Hepatocyte (in vitro differentiated cells): ENCODE results near the gene KCTD13.

ENCODE experiments used
- EZH2 ChIP-seq: fragments of 200-600 bp; sonication (generic); IDR thresholded peaks from 2 replicates; pipeline ENCODE4 v1.6.1; 2016; ENCODE audit warnings: antibody characterized with exemption, mild to moderate bottlenecking, borderline replicate concordance
- EZH2phosphoT487 ChIP-seq: fragments of 200-600 bp; sonication (generic); IDR thresholded peaks from one replicate; pipeline ENCODE4 v1.6.1; 2018; ENCODE audit warnings: antibody characterized with exemption, mild to moderate bottlenecking, low read depth, moderate library complexity; ENCODE audit not compliant: unreplicated experiment, severe bottlenecking
- TF ChIP-seq, protein P1 (sequence below): fragments of 200-600 bp; sonication (generic); IDR thresholded peaks from 2 replicates; pipeline ENCODE4 v1.5.1; 2016; ENCODE audit warnings: antibody characterized with exemption, mild to moderate bottlenecking; ENCODE audit not compliant: poor library complexity

DNA sequence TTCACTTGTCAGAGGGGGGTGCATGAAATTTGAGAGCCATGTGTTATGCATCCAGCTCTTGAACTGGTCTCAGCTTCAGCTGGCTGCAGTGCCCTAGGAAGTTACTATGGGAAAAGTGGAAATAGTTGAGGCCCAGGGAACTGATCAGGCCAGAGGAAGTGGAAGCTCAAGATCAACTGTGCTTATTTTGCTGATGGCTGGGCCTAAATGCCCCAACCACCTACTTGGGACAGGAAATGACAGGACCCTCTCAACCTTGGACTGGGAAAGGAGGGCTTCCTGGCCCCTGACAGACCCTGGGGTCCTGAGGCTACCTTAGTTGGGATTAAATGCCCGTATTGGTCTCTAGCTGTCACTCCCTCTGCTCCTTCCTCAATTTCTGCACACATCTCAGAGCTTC lies 46.5 kb upstream of the KCTD13 start:
- TF ChIP-seq, protein P1, sequence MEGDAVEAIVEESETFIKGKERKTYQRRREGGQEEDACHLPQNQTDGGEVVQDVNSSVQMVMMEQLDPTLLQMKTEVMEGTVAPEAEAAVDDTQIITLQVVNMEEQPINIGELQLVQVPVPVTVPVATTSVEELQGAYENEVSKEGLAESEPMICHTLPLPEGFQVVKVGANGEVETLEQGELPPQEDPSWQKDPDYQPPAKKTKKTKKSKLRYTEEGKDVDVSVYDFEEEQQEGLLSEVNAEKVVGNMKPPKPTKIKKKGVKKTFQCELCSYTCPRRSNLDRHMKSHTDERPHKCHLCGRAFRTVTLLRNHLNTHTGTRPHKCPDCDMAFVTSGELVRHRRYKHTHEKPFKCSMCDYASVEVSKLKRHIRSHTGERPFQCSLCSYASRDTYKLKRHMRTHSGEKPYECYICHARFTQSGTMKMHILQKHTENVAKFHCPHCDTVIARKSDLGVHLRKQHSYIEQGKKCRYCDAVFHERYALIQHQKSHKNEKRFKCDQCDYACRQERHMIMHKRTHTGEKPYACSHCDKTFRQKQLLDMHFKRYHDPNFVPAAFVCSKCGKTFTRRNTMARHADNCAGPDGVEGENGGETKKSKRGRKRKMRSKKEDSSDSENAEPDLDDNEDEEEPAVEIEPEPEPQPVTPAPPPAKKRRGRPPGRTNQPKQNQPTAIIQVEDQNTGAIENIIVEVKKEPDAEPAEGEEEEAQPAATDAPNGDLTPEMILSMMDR, result no peak
- TF ChIP-seq EZH2phosphoT487, result no peak
- no peak for TF ChIP-seq EZH2
